Endothelial cell of umbilical vein (primary cell): ENCODE data around the gene DOCK1. TPM values are rescaled to one million over a fixed set of nuclear protein-coding genes. Genes with fewer than 3 reads are reported as not detected.

Experiments used
- BruUV-seq: library from RNA; stranded (reverse); fragments of 400-500 nt; replicated peaks from 2 replicates; lab custom pipeline; 2021; lab: Mats Ljungman, UMichigan
- CTCF ChIA-PET: fragments of 300-600, 350-600 bp; sonication (Branson Sonifier 250); formaldehyde crosslinking; loops from one replicate; lab custom pipeline; 2021; ENCODE audit warnings: antibody characterized with exemption, inconsistent platforms; lab: Charles Lee
- POLR2A ChIA-PET: fragments of 300-600, 350-600 bp; sonication (Branson Sonifier 250); formaldehyde crosslinking; loops from one replicate; lab custom pipeline; 2021; ENCODE audit warnings: antibody characterized with exemption, inconsistent platforms; lab: Charles Lee
- DNase-seq: peaks from one replicate; pipeline ENCODE4 v3.0.0-alpha.2; 2011; ENCODE audit warnings: low read depth, low spot score
- FAIRE-seq: peaks from 2 replicates; lab custom pipeline; 2011; peaks lifted over from hg19 to GRCh38; lab: Jason Lieb, UNC
- H2AFZ ChIP-seq: 2 replicates; pipeline ENCODE4 v1.6.0; 2012; ENCODE audit warnings: low read depth, low read length, control low read depth, inconsistent platforms
- H3K27ac ChIP-seq: 2 replicates; pipeline ENCODE4 v1.5.1; 2011; ENCODE audit warnings: low read depth, mild to moderate bottlenecking, control low read depth, low read length, moderate library complexity; ENCODE audit not compliant: insufficient read depth
- H3K27me3 ChIP-seq, 2 experiments: 2 replicates each; pipeline versions ENCODE4 v1.6.0 to v1.6.1; 2011; ENCODE audit warnings: low read length in 2 of 2, mixed read lengths in 1 of 2; ENCODE audit not compliant: control insufficient read depth in 2 of 2, insufficient read depth in 2 of 2
- H3K36me3 ChIP-seq, 2 experiments: 2 replicates in 1 of 2; 3 replicates in 1 of 2; pipeline ENCODE4 v1.5.1; 2011; ENCODE audit warnings: low read length in 2 of 2, mild to moderate bottlenecking in 1 of 2, moderate library complexity in 1 of 2; ENCODE audit not compliant: control insufficient read depth in 2 of 2, insufficient read depth in 2 of 2; ENCODE audit errors: extremely low read depth in 1 of 2
- H3K4me1 ChIP-seq: 3 replicates; pipeline ENCODE4 v1.5.1; 2011; ENCODE audit warnings: mild to moderate bottlenecking, low read length; ENCODE audit not compliant: control insufficient read depth, insufficient read depth; ENCODE audit errors: extremely low read depth
- H3K4me2 ChIP-seq: 2 replicates; pipeline ENCODE4 v1.6.1; 2011; ENCODE audit warnings: low read length, control low read depth, mixed read lengths; ENCODE audit not compliant: insufficient read depth
- H3K4me3 ChIP-seq, 3 experiments: fragments of 200-600 bp in 1 of 3; sonication (generic), shearing (Covaris generic) in 1 of 3; replicated peaks in 1 of 3; 2 replicates each; pipeline ENCODE4 v1.5.1; 2011 to 2016; ENCODE audit warnings: control low read depth in 3 of 3, low read length in 3 of 3, mild to moderate bottlenecking in 2 of 3, inconsistent platforms in 1 of 3, low read depth in 1 of 3, moderate library complexity in 1 of 3; ENCODE audit not compliant: insufficient read depth in 1 of 3
- H3K79me2 ChIP-seq: 2 replicates; pipeline ENCODE4 v1.6.0; 2012; ENCODE audit warnings: low read length, inconsistent platforms; ENCODE audit not compliant: control insufficient read depth, insufficient read depth
- H3K9ac ChIP-seq: replicated peaks from 2 replicates; pipeline ENCODE3; 2011; ENCODE audit warnings: low read length, control low read depth; ENCODE audit not compliant: insufficient read depth; ENCODE audit errors: extremely low read depth
- H3K9me1 ChIP-seq: replicated peaks from 3 replicates; pipeline ENCODE4 v1.6.0; 2011; ENCODE audit warnings: mild to moderate bottlenecking, low read length; ENCODE audit not compliant: control insufficient read depth, insufficient read depth; ENCODE audit errors: extremely low read depth
- H3K9me3 ChIP-seq: replicated peaks from 2 replicates; pipeline ENCODE4 v1.5.1; 2012; ENCODE audit warnings: low read length, inconsistent platforms; ENCODE audit not compliant: control insufficient read depth, insufficient read depth
- H4K20me1 ChIP-seq: replicated peaks from 2 replicates; pipeline ENCODE3; 2011; ENCODE audit warnings: mild to moderate bottlenecking, low read length; ENCODE audit not compliant: control insufficient read depth, insufficient read depth; ENCODE audit errors: extremely low read depth
- CTCF ChIP-seq, 2 donors: IDR thresholded peaks; 1 replicate in 1 of 2; 2 replicates in 1 of 2; pipeline ENCODE4 v1.5.1; 2011; ENCODE audit warnings: low read length in 2 of 2, mild to moderate bottlenecking in 2 of 2, moderate library complexity in 2 of 2, control low read depth in 1 of 2, inconsistent platforms in 1 of 2, low read depth in 1 of 2; ENCODE audit not compliant: insufficient read depth in 1 of 2; ENCODE audit errors: extremely low read depth in 1 of 2
- EZH2 ChIP-seq: IDR thresholded peaks from 2 replicates; pipeline ENCODE4 v1.6.1; 2012; ENCODE audit warnings: borderline replicate concordance, low read depth, mild to moderate bottlenecking, moderate library complexity, low read length, inconsistent platforms; ENCODE audit not compliant: severe bottlenecking
- FOS ChIP-seq: IDR thresholded peaks from 2 replicates; pipeline ENCODE4 v1.6.1; 2011; ENCODE audit warnings: mild to moderate bottlenecking, low read length, moderate library complexity, borderline replicate concordance; ENCODE audit not compliant: insufficient read depth
- GATA2 ChIP-seq: IDR thresholded peaks from 2 replicates; pipeline ENCODE4 v1.7.0; 2011; ENCODE audit warnings: low read depth, mild to moderate bottlenecking, moderate library complexity, mixed read lengths, low read length; ENCODE audit not compliant: insufficient read length, insufficient read depth
- JUN ChIP-seq: IDR thresholded peaks from 2 replicates; pipeline ENCODE4 v1.6.1; 2011; ENCODE audit warnings: borderline replicate concordance, low read depth; ENCODE audit not compliant: insufficient read length, insufficient read depth
- MAX ChIP-seq: IDR thresholded peaks from 2 replicates; pipeline ENCODE4 v1.6.1; 2011; ENCODE audit not compliant: insufficient read depth, insufficient read length
- MYC ChIP-seq: IDR thresholded peaks from one replicate; pipeline ENCODE4 v1.6.1; 2011; ENCODE audit warnings: mild to moderate bottlenecking, low read depth, low read length
- POLR2A ChIP-seq: IDR thresholded peaks from 2 replicates; pipeline ENCODE4 v1.6.1; 2012; ENCODE audit warnings: low read depth, mild to moderate bottlenecking, control low read depth, low read length
- POLR2AphosphoS5 ChIP-seq: IDR thresholded peaks from 2 replicates; pipeline ENCODE4 v1.6.1; 2012; ENCODE audit warnings: low read depth, mild to moderate bottlenecking, control low read depth, low read length, moderate library complexity; ENCODE audit not compliant: insufficient read depth
- dilution Hi-C: fragments of 300-500 bp; cut with MboI; formaldehyde crosslinking; loops from one replicate; pipeline ENCODE4 v1.15.0; 2019; ENCODE audit warnings: low sequenced_read_pairs; ENCODE audit not compliant: extremely low pct_ligation_motif_present
- intact Hi-C: fragments of 100-400 bp; cut with micrococcal nuclease; formaldehyde crosslinking; loops from one replicate; pipeline ENCODE4 v1.10.0; 2022
- polyA plus RNA-seq, 4 experiments: library from polyadenylated mRNA; depleted of rRNA in 3 of 4; stranded (reverse) in 3 of 4; unstranded in 1 of 4; fragments of >200 nt; gene quantifications; 2 replicates each; pipeline versions ENCODE4 v1.2.1 to v1.2.3, GENCODE V29; 2011 to 2012; ENCODE audit warnings: missing spikeins in 1 of 4
- total RNA-seq: library from RNA; stranded (reverse); gene quantifications from 2 replicates; pipeline ENCODE4 v1.2.3, GENCODE V29; 2021

DOCK1 gene
- total and polyA plus RNA-seq, 2 donors (not counting 3 experiments of a cell fraction or from before 2014, with no cell fraction given), result 22.5 to 83.1 TPM

GRCh38 chr10:127215866-127216265 lies 310.6 kb downstream of the DOCK1 start:
- H3K4me3 ChIP-seq, result no peak overlapping the region
- no peaks in the 10 kb centered on the region for H4K20me1 ChIP-seq
- no TSS peak for BruUV-seq
- no peaks in the 10 kb centered on the region for H3K79me2 ChIP-seq
- DNase-seq (no peak), FAIRE-seq (no peak)
- H3K9ac ChIP-seq, result no peak overlapping the region
- H3K36me3 ChIP-seq, result no peaks in the 10 kb centered on the region
- no peaks in the 10 kb centered on the region for H3K9me3 ChIP-seq
- no peak overlapping the region for H3K4me2 ChIP-seq
- ChIA-PET CTCF (interaction anchor here (0.8 kb wide), 1 partner anchor 22 kb away, joined by 4 read pairs; no protein-coding TSS in a partner anchor), POLR2A (no interaction called here)
- intact Hi-C loops (no loop called here), dilution Hi-C loops (no loop called here)
- no peaks in the 10 kb centered on the region for H3K4me1 ChIP-seq
- H3K9me1 ChIP-seq, result no peaks in the 10 kb centered on the region
- TF ChIP-seq POLR2AphosphoS5 (no peak), POLR2A (no peak), GATA2 (no peak), CTCF (IDR thresholded peaks at IDR 0.05; ENCODE audit: extremely low read depth in 1 of 2, insufficient read depth in 1 of 2, low read depth in 1 of 2, low read length in 2 of 2) (no peak), MAX (no peak), JUN (no peak), FOS (no peak), EZH2 (no peak), MYC (no peak)
- no peak overlapping the region for H2AFZ ChIP-seq
- H3K27me3 ChIP-seq, result no peaks in the 10 kb centered on the region
- no peak overlapping the region for H3K27ac ChIP-seq
